ENCODE results near the gene SNX33.
A peak's percentile ranks its signal among the peaks of the same experiment; 100 is the strongest.
"Not testable (repeated sequence)": the region's sequence is repeated elsewhere in the genome, so short reads cannot be mapped to it uniquely, and the experiment has no call there.

Gene SNX33

GRCh38 chr15:75647370-75648155 lies at the start of gene SNX33:
TSS of gene SNX33 (plus strand) at chr15:75647912. CDS start at chr15:75649103, 1,191 bp downstream.
- peak; percentile 36 for DNase-seq (ENCODE audit: low read depth)

- DNase-seq (ENCODE audit: low read depth) = no peak
Measured at GRCh38 chr15:75598361-75598760, 49.4 kb upstream of the SNX33 start.

GRCh38 chr15:75599401-75599800 lies 48.3 kb upstream of the SNX33 start:
- no peak for DNase-seq (ENCODE audit: low read depth)

GRCh38 chr15:75606026-75606425 lies 41.7 kb upstream of the SNX33 start:
- DNase-seq (ENCODE audit: low read depth) = no peak

DNA sequence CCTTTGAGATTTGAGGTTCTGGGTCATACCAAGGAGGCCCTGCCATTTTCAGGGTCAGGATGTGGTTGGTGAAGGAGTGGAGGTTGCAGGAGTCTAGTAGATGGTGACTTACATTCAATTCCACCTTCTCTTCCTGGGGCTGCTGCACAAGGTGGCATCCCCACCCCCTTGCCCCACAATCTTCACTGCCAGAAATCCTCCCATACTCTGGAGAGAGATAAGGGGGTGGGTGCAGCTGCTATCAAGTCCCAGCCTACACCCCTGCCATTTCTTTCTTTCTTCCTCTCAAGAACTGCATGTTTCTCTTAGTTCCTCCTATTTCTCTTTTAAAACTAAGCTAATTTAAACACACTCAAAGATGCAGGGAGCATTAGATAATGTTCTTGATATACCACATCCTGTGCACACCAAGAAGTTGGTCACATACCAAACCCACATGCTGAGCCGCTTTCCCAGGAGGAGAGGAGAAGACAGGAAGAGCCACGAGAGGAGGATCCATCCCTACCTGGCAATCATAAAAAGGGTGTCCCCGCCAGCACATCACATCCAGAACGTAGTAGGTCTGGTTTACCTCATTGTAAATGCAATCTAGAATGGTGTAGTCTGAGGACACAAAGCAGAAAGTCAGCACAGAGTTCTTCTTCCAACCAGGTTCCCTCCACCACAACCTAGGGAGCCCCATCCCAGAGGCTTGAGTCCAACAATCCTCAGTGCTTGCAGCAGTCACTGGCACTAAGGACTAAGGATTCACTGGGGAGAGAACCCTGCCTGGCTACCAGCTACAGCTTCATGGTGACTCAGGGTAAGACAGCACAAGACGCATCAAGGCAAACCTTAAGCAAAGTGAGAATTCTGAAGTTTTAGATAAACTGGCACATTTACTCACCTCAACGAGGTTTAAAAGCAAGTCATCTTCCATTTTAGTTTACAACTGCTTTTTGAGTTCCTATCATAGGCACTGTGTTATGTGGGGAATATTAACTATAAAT lies 40.7 kb upstream of the SNX33 start:
- DNase-seq (ENCODE audit: low read depth) = no peak

GRCh38 chr15:75616766-75617165 lies 30.9 kb upstream of the SNX33 start:
- DNase-seq (ENCODE audit: low read depth) = no peak

- no peak for DNase-seq (ENCODE audit: low read depth)
Measured at GRCh38 chr15:75620058-75620820, 27.5 kb upstream of the SNX33 start.

DNA sequence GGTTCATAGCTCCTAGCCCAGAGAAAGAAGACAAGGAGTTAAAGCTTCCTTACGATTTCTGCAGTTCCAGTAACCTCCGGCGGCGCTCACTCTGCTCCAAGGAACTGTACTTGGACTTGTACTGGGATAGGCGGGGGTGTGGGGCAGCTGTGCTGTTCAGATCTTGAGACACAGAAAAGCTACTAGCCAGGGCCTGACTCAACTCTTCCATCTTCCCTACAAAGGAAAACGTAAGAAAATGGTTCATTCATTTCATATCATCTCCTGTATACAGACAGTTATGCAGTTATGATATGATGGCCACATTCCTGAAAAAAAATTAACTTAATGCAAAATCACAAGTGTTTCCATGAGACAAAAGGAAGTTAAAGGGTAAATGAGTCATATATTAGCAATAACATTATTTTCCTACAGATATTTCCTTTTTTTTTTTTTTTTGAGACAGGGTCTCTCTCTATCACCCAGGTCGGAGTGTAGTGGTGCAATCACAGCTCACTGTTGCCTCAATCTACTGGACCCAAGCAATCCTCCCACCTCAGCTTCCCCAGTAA lies 26.8 kb upstream of the SNX33 start:
- no peak for DNase-seq (ENCODE audit: low read depth)

- no peak for DNase-seq (ENCODE audit: low read depth)
Measured at GRCh38 chr15:75622505-75622904, 25.2 kb upstream of the SNX33 start.

DNA sequence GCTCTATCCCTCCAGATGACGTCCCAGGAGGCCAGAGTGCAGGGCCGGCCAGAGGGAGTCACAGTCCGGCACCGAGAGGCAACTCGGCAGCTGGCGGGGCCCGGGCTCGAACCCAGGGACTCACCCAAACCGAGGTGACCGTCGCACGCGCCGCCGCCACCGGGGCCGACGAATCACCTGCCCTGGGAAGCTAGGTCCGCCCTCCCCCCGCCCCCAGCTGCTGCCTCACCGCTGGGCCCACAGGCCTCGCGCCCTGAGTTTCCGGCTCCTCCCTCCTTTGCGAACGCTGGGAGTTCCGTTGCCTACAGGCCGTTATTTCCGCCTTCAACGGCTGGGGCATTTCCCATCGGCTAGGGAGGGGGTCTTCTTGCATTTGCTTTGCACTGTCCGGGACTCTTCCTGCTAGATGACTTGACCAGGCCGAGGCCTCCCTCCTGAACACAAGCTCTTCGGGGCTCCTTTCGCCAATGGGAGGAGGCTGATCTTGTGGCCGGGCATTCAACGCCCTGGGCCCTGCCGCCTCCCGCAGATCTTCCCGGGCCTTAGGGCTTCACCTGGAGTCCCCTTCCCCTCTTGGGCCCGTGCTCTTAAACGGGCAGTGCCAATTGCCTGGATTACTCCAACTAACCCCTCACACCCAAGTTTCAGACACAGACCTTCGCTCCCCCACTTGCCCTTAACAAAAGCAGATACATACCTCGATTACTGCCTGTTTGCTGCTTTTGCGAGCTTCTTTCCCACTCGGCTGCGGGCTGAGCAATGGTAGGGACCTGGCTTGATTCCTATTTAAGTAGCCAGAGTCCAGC lies 22.0 kb upstream of the SNX33 start, which contains the start of gene SNUPN:
SNUPN (minus strand) TSS at position 184 of the 806 bp plus-strand sequence. CDS start 4,674 bp downstream, outside the sequence.
- peak; percentile 88 for DNase-seq (ENCODE audit: low read depth)

GRCh38 chr15:75631935-75632334 lies 15.8 kb upstream of the SNX33 start:
- DNase-seq (ENCODE audit: low read depth) = no peak

GRCh38 chr15:75633922-75634321 lies 13.8 kb upstream of the SNX33 start:
- not testable (repeated sequence) for DNase-seq (ENCODE audit: low read depth)

DNA sequence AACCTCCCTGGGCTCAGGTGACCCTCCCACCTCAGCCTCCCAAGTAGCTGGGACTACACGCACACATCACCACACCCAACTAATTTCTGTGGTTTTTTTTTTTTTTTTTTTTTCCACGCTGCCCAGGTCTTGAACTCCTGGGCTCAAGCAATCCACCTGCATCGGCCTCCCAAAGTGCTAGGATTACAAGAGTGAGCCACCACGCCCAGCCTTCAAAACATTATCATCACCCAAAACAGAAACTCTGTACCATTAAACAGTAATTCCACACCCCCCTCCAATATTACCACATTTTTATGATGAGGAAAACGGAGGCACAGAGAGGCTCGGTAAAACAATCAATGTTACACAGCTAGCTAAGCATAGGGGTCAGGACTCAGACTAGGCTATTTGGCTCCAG lies 11.7 kb upstream of the SNX33 start:
- DNase-seq (ENCODE audit: low read depth) = no peak

GRCh38 chr15:75637245-75638009 lies 10.3 kb upstream of the SNX33 start:
- no peak for DNase-seq (ENCODE audit: low read depth)

- DNase-seq (ENCODE audit: low read depth) = no peak
Measured at GRCh38 chr15:75639191-75639708, 8.5 kb upstream of the SNX33 start.

- DNase-seq (ENCODE audit: low read depth) = peak; percentile 86
Measured at GRCh38 chr15:75639709-75640482, 7.8 kb upstream of the SNX33 start, which contains the start of gene IMP3. TSS of gene IMP3 (minus strand) at chr15:75640224. CDS start at chr15:75640168, 56 bp downstream.

DNA sequence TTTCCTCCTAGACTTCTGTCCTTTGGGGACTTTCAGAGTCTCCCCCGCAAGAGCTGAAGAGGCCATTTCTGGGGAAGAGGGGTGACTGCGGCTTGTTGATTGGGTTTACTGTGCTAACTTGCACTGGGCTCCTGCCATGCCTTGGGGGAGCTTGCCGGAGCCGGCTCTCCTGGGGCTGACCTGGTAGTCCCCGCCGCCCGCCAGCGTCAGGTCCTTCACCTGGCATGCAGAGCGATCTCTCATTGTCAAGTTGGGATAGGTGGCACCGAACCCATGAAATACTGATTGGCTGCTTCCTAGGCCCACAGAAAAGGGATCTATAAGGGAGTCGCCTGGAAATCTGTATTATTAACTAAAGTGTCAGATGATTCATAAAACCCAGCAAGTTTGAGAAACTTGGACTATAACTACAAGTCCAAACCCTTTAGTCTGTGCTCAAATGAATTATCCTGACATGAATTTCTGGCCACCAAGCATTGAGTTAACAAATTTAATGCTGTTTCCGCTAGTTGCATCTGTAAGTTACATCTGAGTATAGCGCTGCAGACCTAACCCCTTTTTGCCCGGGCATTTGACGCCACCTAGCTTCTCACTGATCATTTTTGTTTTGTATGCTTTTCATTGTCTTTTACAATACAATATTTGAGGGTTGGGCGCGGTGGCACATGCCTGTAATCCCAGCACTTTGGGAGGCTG lies 7.1 kb upstream of the SNX33 start:
- DNase-seq (ENCODE audit: low read depth) = peak; percentile 39

DNA sequence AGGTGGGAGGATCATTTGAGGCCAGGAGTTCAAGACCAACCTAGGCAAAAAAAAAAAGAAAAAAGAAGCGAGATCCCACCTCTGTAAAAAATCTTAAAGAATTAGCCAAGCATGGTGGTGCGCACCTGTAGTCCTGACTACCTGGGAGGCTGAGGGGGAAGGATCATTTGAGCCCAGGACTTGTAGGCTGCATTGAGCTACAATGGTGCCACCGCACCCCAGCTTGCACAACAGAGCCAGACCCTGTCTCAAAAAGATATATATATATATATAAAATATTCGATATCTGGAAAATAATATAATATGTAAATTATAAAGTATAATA lies 6.6 kb upstream of the SNX33 start:
- no peak for DNase-seq (ENCODE audit: low read depth)

All from activated T-cell treated with anti-CD3 and anti-CD28 coated beads for 1 hour (primary cell).